K562 (cell line): ENCODE results near the gene PCDHGA12. TPM values are rescaled to one million over a fixed set of nuclear protein-coding genes. Genes with fewer than 3 reads are reported as not detected.
"Not testable (repeated sequence)": the region's sequence is repeated elsewhere in the genome, so short reads cannot be mapped to it uniquely, and the experiment has no call there.

Source experiments
- ATAC-seq: fragments of 200-7000 bp; cut with Tn5 transposase; 3 replicates; pipeline ENCODE4 v1.9.1; 2020; ENCODE audit warnings: moderate library complexity
- BruUV-seq: library from RNA; stranded (reverse); fragments of 400-500 nt; replicated peaks from 2 replicates; lab custom pipeline; 2021; lab: Mats Ljungman, UMichigan
- CTCF ChIA-PET: fragments of 300-600 bp; formaldehyde crosslinking; extraction: SDS; loops from one replicate; lab custom pipeline; 2021; ENCODE audit warnings: low intra/inter-chr PET ratio; lab: Yijun Ruan, JAX
- POLR2A ChIA-PET: fragments of 300-600, 350-650 bp; sonication (Branson Sonifier 250); formaldehyde crosslinking; extraction: SDS; loops from one replicate; lab custom pipeline; 2021; ENCODE audit warnings: antibody characterized with exemption, inconsistent platforms; lab: Yijun Ruan, JAX
- DNase-seq, 4 experiments: peaks; one replicate each; pipeline versions ENCODE4 v3.0.0 to v3.0.0-alpha.2; 2011 to 2018; ENCODE audit warnings: low spot score in 3 of 4, mixed read lengths in 3 of 4; ENCODE audit errors: extremely low read depth in 1 of 4
- FAIRE-seq: peaks from 2 replicates; lab custom pipeline; 2011; peaks lifted over from hg19 to GRCh38; lab: Jason Lieb, UNC
- H2AFZ ChIP-seq: 2 replicates; pipeline ENCODE4 v1.6.0; 2011; ENCODE audit warnings: low read depth, low read length, control low read depth, inconsistent platforms
- H3K27ac ChIP-seq: fragments of 200-600 bp; 3 replicates; pipeline ENCODE4 v1.8.0; 2011; ENCODE audit warnings: low read depth, mild to moderate bottlenecking, control low read depth, inconsistent platforms, low read length, moderate library complexity, mixed read lengths; ENCODE audit errors: extremely low read depth
- H3K27me3 ChIP-seq, 2 experiments: fragments of 300-600 bp in 1 of 2; 2 replicates in 1 of 2; 3 replicates in 1 of 2; pipeline versions ENCODE4 v1.6.0 to v1.8.0; 2011; ENCODE audit warnings: inconsistent platforms in 2 of 2, low read length in 2 of 2, mild to moderate bottlenecking in 1 of 2, mixed read lengths in 1 of 2, moderate library complexity in 1 of 2; ENCODE audit not compliant: control insufficient read depth in 2 of 2, insufficient read depth in 2 of 2
- H3K36me3 ChIP-seq: fragments of 300-600 bp; 3 replicates; pipeline ENCODE4 v1.8.0; 2011; ENCODE audit warnings: mild to moderate bottlenecking, low read length, inconsistent platforms; ENCODE audit not compliant: control insufficient read depth, insufficient read depth
- H3K4me1 ChIP-seq, 2 experiments: fragments of 200-600 bp in 1 of 2; replicated peaks in 1 of 2; 2 replicates in 1 of 2; 3 replicates in 1 of 2; pipeline versions ENCODE4 v1.5.1 to v1.8.0; 2011; ENCODE audit warnings: inconsistent platforms in 2 of 2, low read length in 2 of 2, mild to moderate bottlenecking in 1 of 2, mixed read lengths in 1 of 2, moderate library complexity in 1 of 2; ENCODE audit not compliant: control insufficient read depth in 2 of 2, insufficient read depth in 2 of 2
- H3K4me2 ChIP-seq: 2 replicates; pipeline ENCODE4 v1.6.1; 2011; ENCODE audit warnings: low read length, control low read depth, inconsistent platforms, mixed read lengths; ENCODE audit not compliant: insufficient read depth
- H3K4me3 ChIP-seq: fragments of 200-600 bp; sonication (generic), shearing (Covaris generic); 2 replicates; pipeline ENCODE4 v1.5.1; 2016; ENCODE audit warnings: control low read depth, inconsistent platforms
- H3K79me2 ChIP-seq: fragments of 200-600 bp; 3 replicates; pipeline ENCODE4 v1.8.0; 2011; ENCODE audit warnings: low read length, inconsistent platforms; ENCODE audit not compliant: control insufficient read depth, insufficient read depth
- H3K9ac ChIP-seq, 2 experiments: 2 replicates each; pipeline versions ENCODE4 v1.6.0 to v1.6.1; 2011; ENCODE audit warnings: low read depth in 2 of 2, low read length in 2 of 2, control low read depth in 1 of 2, inconsistent platforms in 1 of 2, mild to moderate bottlenecking in 1 of 2, mixed read lengths in 1 of 2; ENCODE audit not compliant: insufficient read depth in 1 of 2
- H3K9me1 ChIP-seq: one replicate; pipeline ENCODE4 v1.6.0; 2011; ENCODE audit warnings: inconsistent platforms, mild to moderate bottlenecking, low read length, moderate library complexity; ENCODE audit not compliant: control insufficient read depth, insufficient read depth
- H3K9me3 ChIP-seq: replicated peaks from 2 replicates; pipeline ENCODE4 v1.5.1; 2011; ENCODE audit warnings: low read depth, low read length, inconsistent platforms; ENCODE audit not compliant: control insufficient read depth, insufficient read depth
- H4K20me1 ChIP-seq: replicated peaks from 2 replicates; pipeline ENCODE4 v1.6.1; 2011; ENCODE audit warnings: low read length, inconsistent platforms, mixed read lengths; ENCODE audit not compliant: control insufficient read depth, insufficient read depth
- CTCF ChIP-seq, 3 experiments: IDR thresholded peaks in 2 of 3; conservative IDR thresholded peaks in 1 of 3; 2 replicates each; pipeline ENCODE4 v1.5.1; 2011 to 2012; ENCODE audit warnings: low read length in 3 of 3, mild to moderate bottlenecking in 3 of 3, control low read depth in 2 of 3, improper control_type of control experiment in 1 of 3, inconsistent platforms in 1 of 3, low read depth in 1 of 3, mixed read lengths in 1 of 3, moderate library complexity in 1 of 3; ENCODE audit not compliant: insufficient read depth in 2 of 3
- NRF1 ChIP-seq, 2 experiments: fragments of 450-650 bp; IDR thresholded peaks in 1 of 2; conservative IDR thresholded peaks in 1 of 2; 2 replicates each; pipeline ENCODE4 v1.6.1; 2014; ENCODE audit warnings: mild to moderate bottlenecking in 2 of 2
- RAD21 ChIP-seq, 2 experiments: fragments of 250-450 bp in 1 of 2; fragments of 450-650 bp in 1 of 2; sonication (Bioruptor Pico) in 1 of 2; formaldehyde crosslinking in 1 of 2; IDR thresholded peaks in 1 of 2; conservative IDR thresholded peaks in 1 of 2; 2 replicates each; pipeline versions ENCODE4 v1.4.0 to v1.8.0; 2020 to 2022; ENCODE audit warnings: mild to moderate bottlenecking in 2 of 2, moderate library complexity in 1 of 2
- SMC3 ChIP-seq: conservative IDR thresholded peaks from 2 replicates; pipeline ENCODE4 v1.6.1; 2011; ENCODE audit warnings: low read depth, low read length, improper control_type of control experiment; ENCODE audit not compliant: insufficient read depth
- ZNF384 ChIP-seq: IDR thresholded peaks from 2 replicates; pipeline ENCODE4 v1.6.1; 2012; ENCODE audit warnings: low read depth, low read length, improper control_type of control experiment
- WGBS: fragments of 100-300 bp; shearing (Covaris generic); methylation state at CpG from one replicate; pipeline ENCODE4 v1.1.6; 2016; ENCODE audit warnings: low coverage, mixed read lengths; ENCODE audit not compliant: insufficient coverage; ENCODE audit errors: missing lambda C conversion rate; 5-methylcytosine and 5-hydroxymethylcytosine counted together
- in situ Hi-C: fragments of 300-500 bp; cut with MboI; formaldehyde crosslinking; loops from 4 replicates; pipeline ENCODE4 v1.15.0; 2018; ENCODE audit warnings: inconsistent platforms, mixed read lengths
- intact Hi-C: fragments of 100-400 bp; cut with micrococcal nuclease; formaldehyde crosslinking; loops from 2 replicates; pipeline ENCODE4 v1.14.2; 2022
- polyA plus RNA-seq, 8 experiments: library from polyadenylated mRNA; depleted of rRNA in 4 of 8; stranded (reverse) in 5 of 8; unstranded in 3 of 8; fragments of >200 nt; fragmentation: Nextera tagmentation in 2 of 8; fragmentation: Illumina TruSeq in 1 of 8; extraction: Ambion mirVana in 2 of 8; extraction: Trizol in 1 of 8; gene quantifications; 2 replicates each; pipeline versions ENCODE4 v1.2.1 to v1.2.3, GENCODE V29; 2011 to 2014; ENCODE audit warnings: inconsistent platforms in 1 of 8, missing spikeins in 1 of 8
- total RNA-seq, 7 experiments: library from RNA; depleted of rRNA in 6 of 7; stranded (reverse); fragments of >200 nt in 6 of 7; fragmentation: Illumina TruSeq in 2 of 7; extraction: Trizol in 2 of 7; gene quantifications; 2 replicates each; pipeline versions ENCODE4 v1.2.1 to v1.2.3, GENCODE V29; 2011 to 2021; ENCODE audit warnings: low replicate concordance in 1 of 7

The PCDHGA12 gene
- total and polyA plus RNA-seq, 9 of the 15 experiments (the other 6 are each of a cell fraction or from before 2014, with no cell fraction given) = 0.03 TPM; not detected in 8

GRCh38 chr5:141417494-141418172 is 12.7 kb upstream of the PCDHGA12 start, which contains the start of gene PCDHGB7:
TSS of gene PCDHGB7 (plus strand) at chr5:141417677. CDS start at chr5:141417860, 183 bp downstream.
- H3K36me3 ChIP-seq, BruUV-seq, H3K4me3 ChIP-seq, H2AFZ ChIP-seq, in situ Hi-C loops, H3K9me3 ChIP-seq, CTCF ChIA-PET, H3K9ac ChIP-seq, H3K27ac ChIP-seq, H4K20me1 ChIP-seq, H3K9me1 ChIP-seq, H3K4me2 ChIP-seq, H3K79me2 ChIP-seq, intact Hi-C loops: not testable (repeated sequence)
- 0 out of 2 replicates have a peak, but pooled peaks have one; percentile 6 for TF ChIP-seq ZNF384
- peak; percentile 58 to 59 for TF ChIP-seq NRF1 (conservative IDR thresholded peaks at IDR 0.05 in 1 of 2, IDR thresholded peaks at IDR 0.05 in 1 of 2)
- TF ChIP-seq SMC3 = peak; percentile 44; the same call in 1 of the 2 replicates
- peak; percentile 68 to 74 (median 73) for TF ChIP-seq CTCF (IDR thresholded peaks at IDR 0.05 in 2 of 3, conservative IDR thresholded peaks at IDR 0.05 in 1 of 3; ENCODE audit: insufficient read depth in 2 of 3, low read depth in 1 of 3, low read length in 3 of 3)
- TF ChIP-seq RAD21 (CRISPR knock-in tag; conservative IDR thresholded peaks at IDR 0.05 in 1 of 2, IDR thresholded peaks at IDR 0.05 in 1 of 2) = peak in 1 of 2 experiments; percentile 58; a peak in 3 of 4 replicates
- POLR2A ChIA-PET = interaction anchor here (0.6 kb wide), 1 partner anchor 32 kb away, joined by 3 read pairs; no protein-coding TSS in a partner anchor
- 36% methylated on average over 34 of the region's 47 CpGs for WGBS
- peak; percentile 88 for ATAC-seq
- H3K27me3 ChIP-seq = peaks cover 7 to 47% of the 10 kb centered on the region in 2 experiments; a peak in 4 of 5 replicates
- peaks cover 0 to 32% of the 10 kb centered on the region in 2 experiments; a peak in 2 of 5 replicates for H3K4me1 ChIP-seq
- FAIRE-seq = peak; percentile 80
- peak; percentile 27 to 50 (median 37) for DNase-seq
